ENCODE results near the gene PFN2. TPM values are rescaled to one million over a fixed set of nuclear protein-coding genes. Genes with fewer than 3 reads are reported as not detected.

PFN2 gene
- 198 and 201 TPM in 2 replicates for total RNA-seq (2012; rRNA removed)

GRCh38 chr3:149970716-149971402 is at the start of gene PFN2:
TSS of gene PFN2 (minus strand) at chr3:149970895. CDS start at chr3:149970856, 39 bp downstream.
- peaks cover 15% of the 10 kb centered on the region for H3K36me3 ChIP-seq (ENCODE audit: insufficient read depth, low read length)
- H3K9ac ChIP-seq (ENCODE audit: low read depth, low read length), result peak within 1 kb of the TSS; percentile 93
- peak within 1 kb of the TSS; percentile 71 for H3K4me3 ChIP-seq (ENCODE audit: low read length)
- peak within 1 kb of the TSS; percentile 92 for H3K4me2 ChIP-seq (ENCODE audit: low read length)
- H3K27me3 ChIP-seq (ENCODE audit: control insufficient read depth, insufficient read depth, low read length), result no peaks in the 10 kb centered on the region
- H3K9me3 ChIP-seq (replicated peaks; ENCODE audit: low read length), result no peaks in the 10 kb centered on the region
- H3K4me1 ChIP-seq (ENCODE audit: control insufficient read depth, insufficient read depth, low read length), result peaks cover 23% of the 10 kb centered on the region

DNA sequence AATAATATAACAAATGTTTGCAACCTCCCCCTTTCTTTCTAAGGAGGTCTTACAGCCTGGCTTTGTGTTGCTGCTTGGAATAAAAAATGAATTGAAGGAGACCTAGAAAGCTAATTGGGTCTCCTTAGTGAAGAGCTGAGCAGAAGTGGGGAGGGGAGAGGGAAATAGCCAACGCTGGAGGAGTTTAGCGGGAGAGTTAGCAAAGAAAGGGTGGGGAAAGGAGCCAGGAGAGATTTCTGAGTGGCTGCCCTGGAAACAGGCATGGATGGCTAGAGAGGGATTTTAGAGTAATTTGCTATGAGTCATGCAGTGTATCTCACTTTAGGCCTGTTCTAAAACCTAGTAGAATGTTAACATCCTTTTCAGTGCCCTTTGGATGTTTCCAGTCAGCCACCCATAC is 45.2 kb upstream of the PFN2 start:
- Histone ChIP-seq H3K4me2 (ENCODE audit: low read length) (no peak overlapping the region), H3K4me3 (ENCODE audit: low read length) (no peak overlapping the region), H3K4me1 (ENCODE audit: control insufficient read depth, insufficient read depth, low read length) (peaks cover 7% of the 10 kb centered on the region), H3K9me3 (replicated peaks; ENCODE audit: low read length) (no peaks in the 10 kb centered on the region), H3K9ac (ENCODE audit: low read depth, low read length) (no peak overlapping the region), H3K36me3 (ENCODE audit: insufficient read depth, low read length) (no peaks in the 10 kb centered on the region), H3K27me3 (ENCODE audit: control insufficient read depth, insufficient read depth, low read length) (no peaks in the 10 kb centered on the region)

- no peaks in the 10 kb centered on the region for H3K9me3 ChIP-seq (replicated peaks; ENCODE audit: low read length)
- H3K9ac ChIP-seq (ENCODE audit: low read depth, low read length), result no peak overlapping the region
- H3K36me3 ChIP-seq (ENCODE audit: insufficient read depth, low read length), result no peaks in the 10 kb centered on the region
- no peak overlapping the region for H3K4me2 ChIP-seq (ENCODE audit: low read length)
- no peaks in the 10 kb centered on the region for H3K4me1 ChIP-seq (ENCODE audit: control insufficient read depth, insufficient read depth, low read length)
- H3K27me3 ChIP-seq (ENCODE audit: control insufficient read depth, insufficient read depth, low read length), result no peaks in the 10 kb centered on the region
- H3K4me3 ChIP-seq (ENCODE audit: low read length), result no peak overlapping the region
Observed at GRCh38 chr3:150014782-150015181, 44.1 kb upstream of the PFN2 start.

GRCh38 chr3:150013801-150014200 is 43.1 kb upstream of the PFN2 start:
- no peak overlapping the region for H3K9ac ChIP-seq (ENCODE audit: low read depth, low read length)
- H3K4me3 ChIP-seq (ENCODE audit: low read length), result no peak overlapping the region
- H3K27me3 ChIP-seq (ENCODE audit: control insufficient read depth, insufficient read depth, low read length), result no peaks in the 10 kb centered on the region
- H3K36me3 ChIP-seq (ENCODE audit: insufficient read depth, low read length), result no peaks in the 10 kb centered on the region
- H3K4me1 ChIP-seq (ENCODE audit: control insufficient read depth, insufficient read depth, low read length), result no peaks in the 10 kb centered on the region
- no peaks in the 10 kb centered on the region for H3K9me3 ChIP-seq (replicated peaks; ENCODE audit: low read length)
- H3K4me2 ChIP-seq (ENCODE audit: low read length), result no peak overlapping the region

DNA sequence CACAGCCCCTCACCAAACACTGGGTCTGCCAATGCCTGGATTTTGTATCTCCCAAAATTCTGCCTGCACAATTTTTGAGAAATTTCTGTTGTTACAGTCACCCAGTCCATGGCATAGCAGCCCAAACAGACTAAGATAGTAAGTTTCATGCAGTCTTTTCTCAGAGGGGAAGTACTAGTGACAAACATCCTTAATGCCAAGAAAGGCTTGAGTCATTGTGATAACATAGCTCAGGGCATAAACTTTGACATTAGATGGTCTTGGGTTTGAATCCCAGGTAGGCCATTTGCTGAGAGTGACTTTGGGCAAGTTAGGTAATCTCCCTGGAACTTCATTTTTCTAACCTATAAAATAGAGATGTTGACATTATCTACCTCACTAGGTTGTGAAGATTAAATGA is 36.1 kb upstream of the PFN2 start:
- no peaks in the 10 kb centered on the region for H3K27me3 ChIP-seq (ENCODE audit: control insufficient read depth, insufficient read depth, low read length)

DNA sequence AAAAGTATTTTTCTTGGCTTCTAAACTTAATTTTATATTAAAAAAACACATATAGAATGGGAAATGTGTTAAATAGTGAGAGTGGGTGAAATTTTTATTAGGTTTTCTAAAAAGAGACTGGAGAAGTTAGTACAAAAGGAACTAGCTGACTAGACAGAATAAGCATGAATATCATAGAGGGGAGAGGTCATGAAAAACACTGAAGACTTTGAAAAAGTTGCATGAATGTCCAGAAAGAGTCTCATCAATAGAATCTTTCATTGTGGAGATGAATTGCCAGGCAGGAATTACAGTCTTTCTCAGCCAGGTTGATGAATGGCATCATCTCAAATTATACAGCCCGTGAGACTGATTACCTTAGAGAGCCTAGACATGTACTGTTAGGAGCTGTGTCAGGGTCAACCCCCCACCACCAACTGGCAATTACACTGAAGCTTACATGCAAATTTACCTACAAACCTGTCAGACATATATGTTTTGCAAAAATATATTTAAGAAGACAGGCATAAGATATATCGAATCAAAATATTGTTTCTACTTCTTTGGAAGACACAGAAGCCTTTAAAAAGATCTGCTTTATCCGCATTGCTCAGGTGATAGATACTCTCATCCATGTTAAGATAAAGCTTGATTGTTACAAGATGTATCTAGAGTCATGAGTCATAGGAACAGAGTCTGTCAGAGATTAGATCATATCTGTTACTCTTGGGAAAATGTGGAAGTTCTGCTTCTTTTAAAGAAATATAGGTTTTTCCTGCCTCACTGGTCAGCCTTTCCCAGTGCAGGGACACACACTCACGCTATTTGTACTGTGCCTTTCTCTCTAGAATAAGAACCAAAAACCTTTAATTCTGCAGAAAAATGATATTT is 34.8 kb upstream of the PFN2 start:
- Histone ChIP-seq H3K4me2 (ENCODE audit: low read length) (peak overlapping the region; percentile 17), H3K27me3 (ENCODE audit: control insufficient read depth, insufficient read depth, low read length) (no peaks in the 10 kb centered on the region), H3K36me3 (ENCODE audit: insufficient read depth, low read length) (no peaks in the 10 kb centered on the region), H3K9me3 (replicated peaks; ENCODE audit: low read length) (no peaks in the 10 kb centered on the region), H3K9ac (ENCODE audit: low read depth, low read length) (no peak overlapping the region), H3K4me3 (ENCODE audit: low read length) (no peak overlapping the region), H3K4me1 (ENCODE audit: control insufficient read depth, insufficient read depth, low read length) (peaks cover 19% of the 10 kb centered on the region)

More for the DNA sequence above, 36.1 kb upstream of the PFN2 start:
- Histone ChIP-seq H3K36me3 (ENCODE audit: insufficient read depth, low read length) (no peaks in the 10 kb centered on the region), H3K4me1 (ENCODE audit: control insufficient read depth, insufficient read depth, low read length) (peaks cover 19% of the 10 kb centered on the region), H3K9ac (ENCODE audit: low read depth, low read length) (no peak overlapping the region), H3K4me2 (ENCODE audit: low read length) (no peak overlapping the region), H3K9me3 (replicated peaks; ENCODE audit: low read length) (no peaks in the 10 kb centered on the region), H3K4me3 (ENCODE audit: low read length) (no peak overlapping the region)

DNA sequence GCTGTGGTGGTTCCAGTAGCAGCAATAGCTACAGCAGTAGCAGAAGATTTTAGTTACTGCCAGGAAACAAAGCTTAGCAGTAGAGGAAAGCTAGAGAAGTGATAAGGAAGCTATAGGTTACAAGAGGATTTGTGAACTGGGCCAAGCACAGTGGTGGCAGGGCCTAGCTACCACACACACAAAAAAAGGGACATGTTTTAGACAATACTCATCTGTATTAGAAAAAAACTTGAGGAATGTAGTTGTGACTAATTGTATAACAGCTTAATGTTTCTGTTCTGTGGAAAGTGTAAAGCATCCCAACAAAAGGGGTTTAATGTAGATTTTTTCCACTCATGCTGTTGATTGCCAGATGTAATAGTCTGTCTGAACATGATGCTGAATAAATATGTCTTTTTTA is 29.9 kb upstream of the PFN2 start:
- H3K4me3 ChIP-seq (ENCODE audit: low read length), result no peak overlapping the region
- no peak overlapping the region for H3K9ac ChIP-seq (ENCODE audit: low read depth, low read length)
- no peaks in the 10 kb centered on the region for H3K36me3 ChIP-seq (ENCODE audit: insufficient read depth, low read length)
- no peaks in the 10 kb centered on the region for H3K27me3 ChIP-seq (ENCODE audit: control insufficient read depth, insufficient read depth, low read length)
- no peak overlapping the region for H3K4me2 ChIP-seq (ENCODE audit: low read length)
- H3K9me3 ChIP-seq (replicated peaks; ENCODE audit: low read length), result no peaks in the 10 kb centered on the region
- peaks cover 5% of the 10 kb centered on the region for H3K4me1 ChIP-seq (ENCODE audit: control insufficient read depth, insufficient read depth, low read length)

DNA sequence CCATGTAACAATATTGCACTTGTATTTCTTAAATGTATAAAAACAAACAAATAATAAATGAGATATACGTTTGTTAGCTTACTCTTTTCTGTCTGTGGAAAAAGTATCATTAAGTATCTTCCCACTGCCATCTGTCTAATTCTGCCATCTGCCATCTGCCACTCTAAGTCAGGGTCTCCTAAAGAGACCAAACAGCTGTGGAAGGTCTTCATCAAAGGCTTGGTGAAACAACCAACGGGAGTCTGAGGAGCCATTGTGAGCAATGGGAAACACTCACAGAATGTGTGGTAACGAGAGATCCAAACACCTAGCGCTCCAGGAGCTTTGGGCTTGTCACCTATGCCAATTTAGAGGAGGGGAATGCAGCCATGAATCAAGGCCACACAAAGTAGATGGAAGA is 28.7 kb upstream of the PFN2 start:
- Histone ChIP-seq H3K4me1 (ENCODE audit: control insufficient read depth, insufficient read depth, low read length) (no peaks in the 10 kb centered on the region), H3K4me3 (ENCODE audit: low read length) (no peak overlapping the region), H3K27me3 (ENCODE audit: control insufficient read depth, insufficient read depth, low read length) (no peaks in the 10 kb centered on the region), H3K36me3 (ENCODE audit: insufficient read depth, low read length) (no peaks in the 10 kb centered on the region), H3K9ac (ENCODE audit: low read depth, low read length) (no peak overlapping the region), H3K4me2 (ENCODE audit: low read length) (no peak overlapping the region), H3K9me3 (replicated peaks; ENCODE audit: low read length) (peaks cover 3% of the 10 kb centered on the region)

DNA sequence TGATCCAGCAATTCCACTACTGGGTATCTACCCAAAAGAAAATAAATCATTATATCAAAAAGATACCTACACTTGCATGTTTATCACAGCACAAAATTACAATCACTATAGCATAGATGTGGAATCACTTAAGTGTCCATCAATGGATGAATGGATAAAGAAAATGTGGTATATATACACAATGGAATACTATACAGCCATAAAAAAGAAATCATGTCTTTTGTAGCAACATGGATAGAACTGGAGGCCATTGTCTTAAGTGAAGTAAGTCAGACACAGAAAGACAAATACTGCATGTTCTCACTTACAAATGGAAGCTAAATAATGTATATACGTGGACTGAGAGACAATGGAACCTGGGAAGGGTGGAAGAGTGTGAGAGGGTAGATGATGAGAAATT is 28.3 kb upstream of the PFN2 start:
- H3K36me3 ChIP-seq (ENCODE audit: insufficient read depth, low read length), result no peaks in the 10 kb centered on the region
- no peaks in the 10 kb centered on the region for H3K27me3 ChIP-seq (ENCODE audit: control insufficient read depth, insufficient read depth, low read length)
- H3K4me2 ChIP-seq (ENCODE audit: low read length), result no peak overlapping the region
- H3K9ac ChIP-seq (ENCODE audit: low read depth, low read length), result no peak overlapping the region
- H3K4me3 ChIP-seq (ENCODE audit: low read length), result no peak overlapping the region
- no peaks in the 10 kb centered on the region for H3K4me1 ChIP-seq (ENCODE audit: control insufficient read depth, insufficient read depth, low read length)
- H3K9me3 ChIP-seq (replicated peaks; ENCODE audit: low read length), result peaks cover 3% of the 10 kb centered on the region

- H3K9ac ChIP-seq (ENCODE audit: low read depth, low read length), result no peak overlapping the region
- no peaks in the 10 kb centered on the region for H3K4me1 ChIP-seq (ENCODE audit: control insufficient read depth, insufficient read depth, low read length)
- no peak overlapping the region for H3K4me2 ChIP-seq (ENCODE audit: low read length)
- no peak overlapping the region for H3K4me3 ChIP-seq (ENCODE audit: low read length)
- H3K9me3 ChIP-seq (replicated peaks; ENCODE audit: low read length), result peaks cover 3% of the 10 kb centered on the region
- no peaks in the 10 kb centered on the region for H3K27me3 ChIP-seq (ENCODE audit: control insufficient read depth, insufficient read depth, low read length)
- H3K36me3 ChIP-seq (ENCODE audit: insufficient read depth, low read length), result no peaks in the 10 kb centered on the region
Observed at GRCh38 chr3:149992416-149993058, 21.8 kb upstream of the PFN2 start.

DNA sequence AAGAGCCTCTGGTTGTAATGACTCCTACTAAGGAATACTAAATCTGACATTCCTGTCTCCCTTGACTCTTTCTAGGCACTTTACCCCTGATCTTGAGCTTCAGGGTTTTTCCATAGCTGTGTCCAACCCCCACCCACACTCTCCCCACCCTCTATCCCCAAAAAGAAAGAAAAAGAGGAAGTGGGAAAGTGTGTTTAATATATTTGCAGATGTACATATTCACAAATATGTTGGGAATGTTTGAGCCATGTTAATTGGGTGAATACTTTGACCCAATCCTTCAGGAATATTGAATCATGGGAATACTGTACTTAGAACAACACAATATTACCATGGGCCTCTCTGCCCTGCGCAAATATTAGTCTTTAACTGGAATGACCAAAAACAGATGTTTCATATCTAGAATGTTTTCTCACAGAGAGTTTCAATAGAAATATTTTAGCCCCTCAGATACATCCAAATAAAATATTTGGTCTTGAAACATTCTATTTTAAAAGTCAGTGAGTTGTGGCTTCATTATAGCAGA is 19.8 kb upstream of the PFN2 start:
- H3K9ac ChIP-seq (ENCODE audit: low read depth, low read length), result no peak overlapping the region
- H3K4me3 ChIP-seq (ENCODE audit: low read length), result no peak overlapping the region
- H3K36me3 ChIP-seq (ENCODE audit: insufficient read depth, low read length), result no peaks in the 10 kb centered on the region
- peaks cover 3% of the 10 kb centered on the region for H3K9me3 ChIP-seq (replicated peaks; ENCODE audit: low read length)
- no peaks in the 10 kb centered on the region for H3K27me3 ChIP-seq (ENCODE audit: control insufficient read depth, insufficient read depth, low read length)
- H3K4me2 ChIP-seq (ENCODE audit: low read length), result no peak overlapping the region
- H3K4me1 ChIP-seq (ENCODE audit: control insufficient read depth, insufficient read depth, low read length), result no peaks in the 10 kb centered on the region
